GM12864 (cell line): Measurements from ENCODE around the gene TDP2.
A peak's percentile ranks its signal among the peaks of the same experiment; 100 is the strongest.

Experiments used
- DNase-seq: peaks from one replicate; pipeline ENCODE4 v3.0.0-alpha.2; 2011; ENCODE audit warnings: low read depth
- H3K4me3 ChIP-seq: 2 replicates; pipeline ENCODE4 v1.5.1; 2011; ENCODE audit warnings: mild to moderate bottlenecking, low read depth, low read length, control low read depth
- TF ChIP-seq, protein P1 (sequence below): IDR thresholded peaks from 2 replicates; pipeline ENCODE4 v1.5.1; 2011; ENCODE audit warnings: low read depth, mild to moderate bottlenecking, moderate library complexity, low read length, control low read depth, inconsistent platforms; ENCODE audit errors: missing control alignments

Gene TDP2

GRCh38 chr6:24613361-24614042 is 53.2 kb downstream of the TDP2 start:
- DNase-seq, result no peak
- no peak overlapping the region for H3K4me3 ChIP-seq
- TF ChIP-seq, protein P1, sequence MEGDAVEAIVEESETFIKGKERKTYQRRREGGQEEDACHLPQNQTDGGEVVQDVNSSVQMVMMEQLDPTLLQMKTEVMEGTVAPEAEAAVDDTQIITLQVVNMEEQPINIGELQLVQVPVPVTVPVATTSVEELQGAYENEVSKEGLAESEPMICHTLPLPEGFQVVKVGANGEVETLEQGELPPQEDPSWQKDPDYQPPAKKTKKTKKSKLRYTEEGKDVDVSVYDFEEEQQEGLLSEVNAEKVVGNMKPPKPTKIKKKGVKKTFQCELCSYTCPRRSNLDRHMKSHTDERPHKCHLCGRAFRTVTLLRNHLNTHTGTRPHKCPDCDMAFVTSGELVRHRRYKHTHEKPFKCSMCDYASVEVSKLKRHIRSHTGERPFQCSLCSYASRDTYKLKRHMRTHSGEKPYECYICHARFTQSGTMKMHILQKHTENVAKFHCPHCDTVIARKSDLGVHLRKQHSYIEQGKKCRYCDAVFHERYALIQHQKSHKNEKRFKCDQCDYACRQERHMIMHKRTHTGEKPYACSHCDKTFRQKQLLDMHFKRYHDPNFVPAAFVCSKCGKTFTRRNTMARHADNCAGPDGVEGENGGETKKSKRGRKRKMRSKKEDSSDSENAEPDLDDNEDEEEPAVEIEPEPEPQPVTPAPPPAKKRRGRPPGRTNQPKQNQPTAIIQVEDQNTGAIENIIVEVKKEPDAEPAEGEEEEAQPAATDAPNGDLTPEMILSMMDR, result no peak

GRCh38 chr6:24610672-24611071 is 56.0 kb downstream of the TDP2 start:
- no peak for DNase-seq
- TF ChIP-seq, protein P1, result no peak
- no peak overlapping the region for H3K4me3 ChIP-seq

DNA sequence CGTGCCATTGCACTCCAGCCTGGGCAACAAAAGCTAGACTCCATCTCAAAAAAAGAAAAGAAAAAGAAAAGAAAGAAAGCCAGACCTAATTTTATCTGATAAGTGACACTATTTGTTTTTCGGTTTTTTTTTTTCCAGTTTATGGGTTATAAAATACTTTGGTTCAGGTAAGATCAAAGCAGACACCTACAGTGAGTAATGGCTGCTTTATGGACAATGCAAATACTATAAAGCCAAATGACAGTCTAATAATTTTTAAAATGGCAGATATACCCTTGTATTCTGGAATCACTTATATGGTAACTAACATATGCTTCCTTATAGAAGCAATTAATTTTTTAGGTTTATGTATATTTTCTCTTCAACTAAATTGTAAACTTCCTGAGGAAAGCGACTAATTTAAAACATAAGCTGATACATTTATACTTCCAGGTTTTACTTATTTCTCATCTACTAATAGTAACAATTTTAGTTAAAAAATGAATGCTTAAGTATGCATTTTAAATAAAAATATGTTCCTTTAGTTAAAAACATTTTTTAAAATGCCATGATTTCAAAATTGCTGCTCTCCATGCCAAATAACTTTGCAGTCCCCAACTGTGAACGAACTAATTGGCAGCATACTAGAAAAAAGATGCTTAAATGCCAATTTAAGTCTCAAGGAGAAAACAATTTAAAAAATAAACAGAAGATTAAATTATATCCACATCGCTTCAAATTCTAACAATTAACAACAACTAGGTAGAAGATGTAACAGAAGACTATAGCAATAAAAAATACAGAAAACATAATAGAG is 59.2 kb downstream of the TDP2 start:
- TF ChIP-seq, protein P1, result no peak
- no peak overlapping the region for H3K4me3 ChIP-seq

GRCh38 chr6:24606200-24606930 is 60.3 kb downstream of the TDP2 start:
- DNase-seq, result no peak
- TF ChIP-seq, protein P1, result no peak
- no peak overlapping the region for H3K4me3 ChIP-seq

More for the DNA sequence above, 59.2 kb downstream of the TDP2 start:
- no peak for DNase-seq

DNA sequence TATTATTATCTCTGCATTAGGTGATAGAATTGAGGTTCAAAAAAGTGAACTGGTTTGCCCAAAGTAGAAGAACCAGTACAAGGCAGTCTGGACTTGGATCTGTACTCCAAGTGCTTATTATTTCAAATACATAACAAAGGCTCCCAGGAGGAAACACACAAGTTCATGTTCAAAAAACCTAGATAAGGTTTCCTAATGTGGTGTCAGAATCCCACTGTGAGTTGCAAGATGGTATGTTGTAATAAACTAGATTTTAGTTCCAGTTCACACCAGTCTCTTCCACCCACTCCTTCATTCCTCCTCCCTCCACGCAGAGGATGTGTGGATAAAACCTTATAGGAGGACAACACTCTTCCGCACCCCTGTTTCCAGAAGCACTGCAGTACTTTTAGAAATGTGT is 63.5 kb downstream of the TDP2 start:
- H3K4me3 ChIP-seq, result no peak overlapping the region
- no peak for DNase-seq
- TF ChIP-seq, protein P1, result no peak

- no peak overlapping the region for H3K4me3 ChIP-seq
- no peak for DNase-seq
- TF ChIP-seq, protein P1, result peak; percentile 24
These were observed 65.8 kb downstream of the TDP2 start for GRCh38 chr6:24600903-24601302.
